Measurements from ENCODE around the gene ETDB. TPM values are rescaled to one million over a fixed set of nuclear protein-coding genes. Genes with fewer than 3 reads are reported as not detected.
"Not testable (repeated sequence)": the region's sequence is repeated elsewhere in the genome, so short reads cannot be mapped to it uniquely, and the experiment has no call there.

The ETDB gene
- total RNA-seq, result not detected

DNA sequence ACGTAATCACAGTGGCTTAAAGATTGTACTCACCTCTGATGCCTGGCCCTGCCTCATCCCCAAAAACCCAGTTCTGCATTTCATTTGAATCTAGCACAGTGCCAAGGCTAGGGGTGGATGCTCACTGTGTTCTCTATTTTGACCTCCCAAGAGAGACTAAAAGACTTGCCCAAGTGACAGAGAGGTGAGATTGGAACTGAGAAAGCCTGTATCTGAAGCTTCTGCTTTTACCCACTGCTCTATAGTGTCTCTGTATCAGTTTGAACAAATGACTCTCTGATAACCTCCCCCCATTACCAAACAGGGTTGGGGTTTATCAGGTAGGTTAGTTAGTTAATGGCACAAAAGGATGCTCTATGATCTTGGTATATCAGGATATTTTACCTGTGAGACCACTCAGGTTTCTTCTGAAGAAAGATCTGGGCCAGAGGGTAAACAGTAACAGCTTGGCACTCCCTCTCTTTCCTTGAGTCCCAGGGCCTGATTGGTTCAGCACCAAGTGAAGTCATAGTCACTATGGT lies at the start of gene ETDB:
TSS of gene ETDB (minus strand) at position 471 of the 521 bp plus-strand sequence. CDS start 1,265 bp downstream, outside the sequence.
- DNase-seq (ENCODE audit: extremely low spot score in 2 of 2); intact Hi-C loops (cut with DNase I); H3K4me1 ChIP-seq; H3K27me3 ChIP-seq; H3K27ac ChIP-seq; H3K36me3 ChIP-seq; H3K9me3 ChIP-seq; H3K4me3 ChIP-seq: not testable (repeated sequence)

DNA sequence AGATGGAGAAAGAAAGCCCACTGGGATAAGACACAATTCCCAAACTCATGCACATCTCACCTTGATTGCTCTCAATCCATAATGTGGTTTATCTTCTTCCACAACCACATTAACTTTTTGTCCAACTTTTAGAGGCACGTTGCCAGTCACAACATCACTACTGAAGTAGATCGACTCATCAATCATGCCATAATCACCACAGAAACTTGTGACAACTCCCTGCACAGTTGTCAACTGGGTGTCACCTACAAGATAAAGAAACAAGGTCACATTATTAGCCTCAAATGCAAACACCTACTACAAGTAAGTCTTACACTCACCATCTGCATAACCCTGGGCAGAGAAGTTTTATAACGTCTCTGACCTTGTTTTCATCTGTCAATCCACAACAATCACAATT lies 49.2 kb upstream of the ETDB start:
- H3K4me1 ChIP-seq; H3K9me3 ChIP-seq; intact Hi-C loops (cut with DNase I); H3K27me3 ChIP-seq; DNase-seq (ENCODE audit: extremely low spot score in 2 of 2); H3K4me3 ChIP-seq; H3K27ac ChIP-seq; H3K36me3 ChIP-seq: not testable (repeated sequence)

- Histone ChIP-seq H3K4me1 (no peaks in the 10 kb centered on the region), H3K27me3 (no peaks in the 10 kb centered on the region), H3K9me3 (no peaks in the 10 kb centered on the region), H3K36me3 (no peaks in the 10 kb centered on the region), H3K4me3 (no peak overlapping the region), H3K27ac (no peak overlapping the region)
- no peak for TF ChIP-seq CTCF (IDR thresholded peaks at IDR 0.05)
- no peak for TF ChIP-seq POLR2AphosphoS5 (IDR thresholded peaks at IDR 0.05; ENCODE audit: insufficient read depth in 1 of 2, low read depth in 1 of 2)
- TF ChIP-seq POLR2A (IDR thresholded peaks at IDR 0.05), result no peak
- no peak for DNase-seq (ENCODE audit: extremely low spot score in 2 of 2)
- intact Hi-C loops (cut with DNase I), result no loop called here
Measured at GRCh38 chrX:135168486-135168885, 48.2 kb upstream of the ETDB start.

- H3K27ac ChIP-seq; H3K36me3 ChIP-seq; DNase-seq (ENCODE audit: extremely low spot score in 2 of 2); H3K27me3 ChIP-seq; H3K9me3 ChIP-seq; intact Hi-C loops (cut with DNase I); H3K4me3 ChIP-seq; H3K4me1 ChIP-seq: not testable (repeated sequence)
Measured at GRCh38 chrX:135154688-135155087, 34.4 kb upstream of the ETDB start.

- H3K9me3 ChIP-seq; intact Hi-C loops (cut with DNase I); H3K27ac ChIP-seq; H3K4me3 ChIP-seq; H3K4me1 ChIP-seq; H3K36me3 ChIP-seq; H3K27me3 ChIP-seq; DNase-seq (ENCODE audit: extremely low spot score in 2 of 2): not testable (repeated sequence)
Measured at GRCh38 chrX:135126145-135126544, 5.8 kb upstream of the ETDB start.

- H3K4me1 ChIP-seq; H3K9me3 ChIP-seq; intact Hi-C loops (cut with DNase I); H3K27me3 ChIP-seq; H3K4me3 ChIP-seq; H3K27ac ChIP-seq; DNase-seq (ENCODE audit: extremely low spot score in 2 of 2); H3K36me3 ChIP-seq: not testable (repeated sequence)
Measured at GRCh38 chrX:135116064-135116463, 4.3 kb downstream of the ETDB start.

DNA sequence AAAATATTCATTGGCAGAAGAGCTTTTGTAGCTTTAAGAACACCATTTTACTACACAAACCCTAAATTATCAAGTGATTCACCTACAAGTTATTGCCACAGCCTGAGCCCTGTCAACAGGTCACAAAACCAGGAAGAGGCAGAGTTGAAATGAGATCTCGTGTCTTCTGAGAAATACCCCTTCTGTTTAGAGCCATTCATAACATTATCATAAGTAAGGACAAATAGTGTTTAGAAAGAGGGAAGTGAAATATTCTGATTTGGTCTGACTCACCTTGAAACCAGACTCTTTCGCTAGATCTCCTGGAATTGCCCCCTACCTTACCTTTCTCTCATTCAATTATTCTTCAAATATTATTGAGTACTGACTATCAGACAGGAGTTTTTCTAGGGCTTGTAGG lies 5.9 kb downstream of the ETDB start:
- H3K27me3 ChIP-seq, result no peaks in the 10 kb centered on the region
- intact Hi-C loops (cut with DNase I), result no loop called here
- TF ChIP-seq POLR2AphosphoS5 (IDR thresholded peaks at IDR 0.05; ENCODE audit: insufficient read depth in 1 of 2, low read depth in 1 of 2) (no peak), POLR2A (IDR thresholded peaks at IDR 0.05) (no peak), CTCF (IDR thresholded peaks at IDR 0.05) (no peak)

GRCh38 chrX:135112743-135113142 lies 7.6 kb downstream of the ETDB start:
- Histone ChIP-seq H3K4me3 (no peak overlapping the region), H3K36me3 (no peaks in the 10 kb centered on the region), H3K27me3 (no peaks in the 10 kb centered on the region), H3K9me3 (no peaks in the 10 kb centered on the region), H3K27ac (no peak overlapping the region), H3K4me1 (no peaks in the 10 kb centered on the region)
- intact Hi-C loops (cut with DNase I), result no loop called here
- DNase-seq (ENCODE audit: extremely low spot score in 2 of 2), result no peak
- TF ChIP-seq POLR2A (IDR thresholded peaks at IDR 0.05) (no peak), POLR2AphosphoS5 (IDR thresholded peaks at IDR 0.05; ENCODE audit: insufficient read depth in 1 of 2, low read depth in 1 of 2) (no peak), CTCF (IDR thresholded peaks at IDR 0.05) (no peak)

More for the DNA sequence above, 5.9 kb downstream of the ETDB start:
- Histone ChIP-seq H3K4me1 (no peaks in the 10 kb centered on the region), H3K4me3 (no peak overlapping the region), H3K36me3 (no peaks in the 10 kb centered on the region), H3K9me3 (no peaks in the 10 kb centered on the region), H3K27ac (no peak overlapping the region)
- no peak for DNase-seq (ENCODE audit: extremely low spot score in 2 of 2)
